HL-60/S4 (cell line): ENCODE measurements around the gene RNF141.

Experiments used
- in situ Hi-C: fragments of 300-500 bp; cut with MboI; formaldehyde crosslinking; loops from 2 replicates; pipeline ENCODE4 v1.14.3; 2022; ENCODE audit warnings: low sequenced_read_pairs

The RNF141 gene

DNA sequence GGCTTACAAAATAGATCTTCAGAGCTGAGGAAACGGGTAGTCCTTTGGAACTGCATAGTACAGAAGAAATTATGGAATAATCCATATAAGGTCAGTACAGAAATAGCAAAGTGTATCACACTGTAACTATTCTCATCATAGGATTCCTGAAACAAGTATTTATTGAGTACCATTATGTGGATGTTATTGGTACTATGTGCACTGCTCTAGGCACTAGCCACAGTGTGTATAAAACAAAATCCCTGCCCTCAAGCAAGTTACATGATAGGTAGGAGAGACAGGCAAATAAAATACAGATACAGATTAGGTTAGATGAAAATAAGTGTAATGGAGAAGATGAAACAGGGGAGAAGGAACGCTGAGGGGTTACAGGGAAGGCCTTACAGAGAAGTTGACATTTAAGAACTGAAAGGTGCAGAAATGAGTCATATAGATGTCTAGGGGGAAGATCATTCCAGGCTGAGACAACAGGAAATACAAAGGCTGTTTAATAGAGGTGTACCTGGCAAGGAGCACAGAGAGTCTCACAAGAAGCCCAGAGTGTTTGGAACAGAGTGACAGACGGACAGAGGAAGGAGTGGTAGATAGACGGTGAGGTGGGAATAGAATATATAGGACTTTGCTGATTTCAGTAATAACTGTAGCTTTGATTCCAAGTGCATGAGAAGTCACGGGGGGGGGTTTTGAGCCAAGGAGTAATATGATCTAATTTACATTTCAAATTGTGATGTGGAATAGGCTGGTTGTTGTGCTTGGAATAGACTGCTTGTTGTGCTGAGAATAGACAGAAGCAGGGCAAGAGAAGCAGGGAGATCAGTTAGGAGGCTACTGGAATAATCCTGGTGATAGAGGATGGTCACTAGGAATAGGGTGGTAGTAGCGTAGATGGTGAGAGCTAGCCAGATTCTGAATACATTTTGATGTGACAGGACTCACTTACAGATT, 13.7 kb downstream of the RNF141 start:
- in situ Hi-C loops, result no loop called here

DNA sequence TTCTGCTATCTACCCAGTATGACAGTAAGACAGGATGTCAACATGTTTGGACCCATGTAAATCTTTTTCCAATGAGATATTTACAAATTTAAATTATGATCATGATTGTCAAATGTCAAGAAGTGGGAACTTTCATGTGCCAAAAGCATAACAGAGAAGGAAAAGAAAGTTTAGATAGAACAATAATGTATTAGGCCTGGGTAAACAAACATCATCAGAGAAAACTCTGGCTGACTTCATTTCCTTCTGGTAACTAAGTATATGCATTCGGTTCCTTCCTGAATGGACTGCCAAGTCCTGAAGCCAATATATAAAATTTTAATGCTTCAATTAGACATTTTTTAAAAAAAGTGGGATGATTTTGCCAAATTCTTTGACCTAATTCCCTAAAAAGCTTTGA, 16.5 kb downstream of the RNF141 start:
- in situ Hi-C loops, result no loop called here

DNA sequence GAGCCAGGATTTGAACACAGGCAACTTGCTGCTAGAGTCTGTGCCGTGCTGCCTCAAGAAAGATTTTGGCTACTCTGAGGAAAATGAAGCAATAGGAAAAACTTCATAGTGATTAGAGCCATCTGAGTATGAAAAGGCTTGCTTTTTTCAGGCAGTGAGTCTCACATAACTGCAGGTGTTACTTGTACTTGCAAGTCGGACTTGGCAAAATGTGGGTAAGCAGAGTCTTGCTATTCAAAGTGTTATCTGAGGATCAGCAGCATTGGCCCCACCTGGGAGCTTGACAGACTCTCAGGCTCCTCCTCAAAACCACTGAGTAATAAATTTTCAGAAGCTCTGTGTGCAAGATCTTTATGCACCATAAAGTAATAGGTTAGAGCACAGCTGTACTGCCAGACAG, 18.1 kb downstream of the RNF141 start:
- in situ Hi-C loops, result no loop called here

DNA sequence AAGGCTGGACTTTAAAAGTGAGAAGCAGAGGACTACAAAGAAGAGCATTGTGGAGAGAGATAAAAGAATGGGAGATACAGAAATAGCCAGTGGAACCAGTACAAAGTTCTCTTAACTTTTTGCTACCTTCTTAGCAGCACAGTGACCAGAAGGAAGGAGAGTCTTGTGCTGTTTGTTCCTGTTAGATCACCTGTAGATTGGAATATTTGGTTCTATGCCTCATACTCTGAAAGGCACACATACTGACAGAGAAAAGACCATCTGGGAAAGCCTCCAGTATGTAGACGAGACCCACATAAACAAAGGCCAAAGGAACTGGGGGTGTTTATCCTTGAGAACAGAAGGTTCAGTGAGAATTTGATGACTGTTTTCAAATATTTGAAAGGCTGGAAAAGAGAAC, 18.7 kb downstream of the RNF141 start:
- in situ Hi-C loops, result no loop called here

DNA sequence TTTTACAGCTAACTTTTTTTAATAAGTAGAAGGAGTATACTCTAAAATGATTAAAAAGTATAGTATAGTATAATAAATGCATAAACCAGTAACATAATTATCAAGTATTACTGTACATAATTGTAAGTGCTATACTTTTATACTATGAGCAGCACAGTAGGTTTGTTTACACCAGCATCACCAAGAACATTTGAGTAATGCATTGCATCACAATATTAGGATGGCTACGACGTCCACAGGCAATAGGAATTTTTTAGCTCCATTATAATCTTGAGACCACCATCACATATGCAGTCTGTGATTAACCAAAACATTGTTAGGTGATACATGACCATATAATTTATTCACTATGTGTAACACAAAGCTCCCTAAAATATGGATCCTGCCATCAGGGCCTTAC, 20.4 kb downstream of the RNF141 start:
- in situ Hi-C loops, result no loop called here

DNA sequence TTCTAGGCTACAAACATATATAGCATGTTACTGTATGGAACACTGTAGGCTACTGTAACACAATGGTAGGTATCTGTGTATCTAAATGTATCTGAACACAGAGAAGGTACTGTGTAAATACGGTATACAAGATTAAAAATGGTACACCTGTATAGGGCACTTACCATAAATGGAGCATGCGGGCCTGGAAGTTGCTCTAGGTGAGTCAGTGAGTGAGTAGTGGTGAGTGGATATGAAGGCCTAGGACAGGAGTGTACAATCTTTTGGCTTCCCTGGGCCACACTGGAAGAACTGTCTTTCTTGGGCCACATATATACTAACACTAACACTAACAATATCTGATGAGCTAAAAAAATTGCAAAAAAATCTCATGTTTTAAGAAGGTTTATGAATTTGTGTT, 21.4 kb downstream of the RNF141 start:
- in situ Hi-C loops, result no loop called here

DNA sequence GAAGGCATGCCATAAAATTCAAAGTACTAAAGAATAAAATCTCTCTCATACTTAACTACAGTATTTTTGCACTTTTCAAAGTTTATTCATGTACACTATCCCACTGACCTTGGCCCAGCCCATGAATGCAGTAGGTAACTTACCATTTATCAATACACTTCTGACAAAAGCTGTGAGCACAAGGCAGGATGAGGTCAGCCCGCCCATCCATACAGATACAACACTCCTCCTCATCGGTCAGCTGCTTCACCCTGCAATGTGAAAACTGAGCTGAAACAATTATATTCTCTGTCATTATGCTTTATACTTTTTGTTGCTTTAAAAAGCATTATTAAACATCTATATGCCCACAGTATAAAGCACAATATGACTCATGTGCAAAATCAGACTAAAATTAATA, 22.1 kb downstream of the RNF141 start:
- in situ Hi-C loops, result no loop called here

DNA sequence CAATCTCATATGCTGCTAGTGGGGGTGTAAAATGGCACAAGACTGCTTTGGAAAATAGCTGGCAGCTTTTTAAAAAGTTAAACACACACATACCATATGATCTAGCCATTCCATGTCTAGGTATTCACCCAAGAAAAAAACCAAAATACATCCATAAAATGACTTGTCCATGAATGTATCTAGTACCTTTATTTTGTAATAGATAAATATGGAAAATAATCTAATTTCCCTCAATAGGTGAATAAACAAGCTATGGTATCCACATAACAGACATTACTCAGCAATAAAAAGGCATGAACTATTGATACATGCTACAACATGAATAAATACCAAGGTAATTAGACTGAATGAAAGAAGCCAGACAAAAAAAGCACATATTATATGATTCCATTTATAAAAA, 22.9 kb downstream of the RNF141 start:
- in situ Hi-C loops, result no loop called here

DNA sequence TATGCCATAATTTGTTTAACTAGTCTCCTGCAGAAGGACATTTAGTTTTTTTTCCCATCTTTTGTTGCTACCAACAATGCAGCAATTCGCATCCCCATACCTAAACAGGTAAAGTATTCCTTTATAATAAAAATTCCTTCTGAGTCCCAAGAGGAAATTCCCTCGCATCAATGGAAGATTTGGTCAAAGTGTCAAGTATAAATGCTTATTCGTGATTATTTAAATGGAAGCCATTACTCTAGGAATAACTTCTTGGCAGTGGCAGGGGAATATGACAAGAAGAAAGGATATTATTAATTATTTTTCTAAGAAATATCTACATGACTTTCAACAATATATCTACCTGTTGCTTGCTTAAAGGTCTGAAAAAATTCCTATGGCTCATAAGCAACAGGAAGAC, 25.6 kb downstream of the RNF141 start:
- in situ Hi-C loops, result no loop called here

DNA sequence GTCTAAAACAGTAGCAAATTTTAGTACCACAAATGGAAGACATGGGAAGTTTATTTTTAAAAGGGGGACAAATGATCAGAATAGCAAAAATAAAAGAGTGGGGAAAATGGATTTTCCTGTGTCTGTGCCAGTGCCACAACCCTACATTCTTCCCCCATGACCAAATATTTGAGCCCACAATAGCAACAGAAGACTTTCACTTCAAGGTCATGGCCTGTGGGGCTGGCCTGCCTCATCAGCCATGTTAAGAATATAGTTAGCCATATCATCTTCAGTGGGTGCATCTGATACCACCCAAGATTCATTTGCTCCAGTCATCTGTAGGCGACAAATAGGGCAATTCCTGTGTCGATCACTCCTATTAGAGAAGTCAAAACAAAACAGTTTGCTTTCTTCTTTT, 26.3 kb downstream of the RNF141 start:
- in situ Hi-C loops, result no loop called here

DNA sequence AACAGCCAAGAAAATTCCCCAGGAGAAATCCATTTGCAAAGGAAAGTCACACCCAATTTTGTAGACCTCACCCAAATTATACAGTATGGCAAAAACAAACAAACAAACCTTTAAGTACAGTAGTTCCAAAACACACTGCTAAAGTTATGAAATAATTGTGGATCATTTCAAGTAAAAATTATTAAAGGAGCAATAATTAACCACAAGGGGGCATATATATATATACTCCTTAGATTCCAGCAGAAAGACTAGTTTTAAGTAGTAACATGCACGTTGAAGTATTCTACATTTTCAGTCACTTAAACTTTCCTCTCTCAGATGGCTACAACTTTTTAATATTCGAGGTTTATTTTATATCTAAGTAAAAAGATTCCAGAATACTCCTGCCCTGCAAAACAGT, 26.8 kb downstream of the RNF141 start:
- in situ Hi-C loops, result no loop called here

DNA sequence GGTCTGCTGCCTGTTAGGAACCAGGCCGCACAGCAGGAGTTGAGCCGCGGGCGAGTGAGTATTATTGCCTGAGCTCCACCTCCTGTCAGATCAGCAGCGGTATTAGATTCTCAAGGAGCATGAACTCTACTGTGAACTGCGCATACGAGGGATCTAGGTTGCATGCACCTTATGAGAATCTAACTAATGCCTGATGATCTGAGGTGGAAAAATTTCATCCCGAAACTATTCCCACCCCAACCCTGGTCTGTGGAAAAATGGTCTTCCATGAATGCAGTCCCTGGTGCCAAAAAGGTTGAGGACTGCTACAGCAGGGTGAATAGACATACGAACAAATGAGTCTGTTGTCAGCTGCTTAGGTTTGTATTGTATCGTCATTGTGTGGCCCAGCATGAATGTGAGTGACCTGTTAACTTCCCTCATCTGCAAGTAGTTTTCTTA, 29.8 kb downstream of the RNF141 start:
- in situ Hi-C loops, result no loop called here

DNA sequence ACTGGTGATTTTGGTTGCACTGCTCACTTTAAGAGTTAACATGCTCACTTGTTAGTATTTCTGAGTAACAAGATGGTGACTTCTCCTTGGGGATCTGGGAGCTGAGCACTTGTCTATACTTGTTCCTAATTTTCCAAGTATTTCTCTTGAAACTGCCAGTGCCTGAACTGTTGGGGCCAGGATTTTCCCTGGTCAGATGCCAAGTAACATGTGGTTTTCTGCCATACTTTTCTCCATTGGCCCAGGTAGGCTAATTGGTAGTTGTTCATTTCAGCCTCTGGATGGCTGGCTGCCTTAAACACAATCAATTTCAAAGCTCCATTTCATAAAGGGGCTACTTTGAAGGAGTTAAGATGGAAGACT, 35.0 kb downstream of the RNF141 start:
- in situ Hi-C loops, result no loop called here

DNA sequence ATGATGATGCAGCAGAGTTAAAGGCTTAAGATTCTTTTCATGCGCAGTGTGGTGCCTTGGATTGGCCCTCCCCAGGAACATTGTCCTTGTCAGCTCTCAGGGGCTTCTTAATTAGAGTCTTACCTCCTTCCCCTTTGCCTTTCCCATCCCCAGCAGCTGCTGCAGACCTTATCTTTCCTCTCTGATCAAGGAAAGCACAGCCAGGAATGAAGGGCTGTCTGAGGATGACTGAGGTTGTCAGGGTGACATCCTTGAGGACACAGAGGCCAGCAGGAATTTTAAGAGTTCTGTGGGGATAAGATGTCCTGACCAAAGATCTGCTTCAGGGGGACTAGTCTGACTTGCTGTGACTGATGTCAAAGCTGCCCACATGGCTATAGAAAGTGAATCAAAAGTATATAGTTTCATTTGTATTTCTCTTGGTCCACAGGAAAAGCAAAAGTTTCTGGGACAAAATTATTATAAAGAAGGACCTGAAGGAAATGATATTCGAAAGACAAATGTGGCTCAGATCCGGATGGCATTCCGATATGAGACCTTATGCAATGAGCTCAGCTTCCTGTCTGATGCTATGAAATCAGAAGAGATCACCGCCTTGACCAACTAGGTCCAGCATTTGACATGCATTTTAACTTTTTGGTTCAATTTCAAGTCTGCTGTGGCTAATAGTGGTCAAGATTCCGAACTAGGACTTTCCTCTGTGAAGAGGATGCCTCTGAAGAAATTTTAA, 35.5 kb downstream of the RNF141 start:
- in situ Hi-C loops, result no loop called here

DNA sequence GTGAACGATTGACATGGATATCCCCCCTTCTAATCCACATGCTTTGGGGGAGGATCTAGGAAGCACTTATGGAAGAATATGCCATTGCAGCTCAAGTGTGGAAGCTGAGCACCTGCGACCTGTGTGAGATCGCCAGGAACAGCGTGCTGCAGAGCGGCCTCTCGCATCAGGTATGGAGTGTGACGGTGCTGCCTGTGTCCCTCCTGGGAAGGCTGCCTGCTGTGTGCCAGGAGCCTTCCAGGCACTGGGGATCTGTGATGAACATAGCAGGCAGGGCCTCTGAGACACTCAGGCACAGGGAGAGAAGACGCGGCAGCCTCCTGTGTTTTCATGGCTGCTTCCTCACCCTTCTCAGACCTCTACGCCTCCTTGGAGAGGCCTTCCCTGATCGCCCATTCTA, 36.5 kb downstream of the RNF141 start:
- in situ Hi-C loops, result no loop called here

DNA sequence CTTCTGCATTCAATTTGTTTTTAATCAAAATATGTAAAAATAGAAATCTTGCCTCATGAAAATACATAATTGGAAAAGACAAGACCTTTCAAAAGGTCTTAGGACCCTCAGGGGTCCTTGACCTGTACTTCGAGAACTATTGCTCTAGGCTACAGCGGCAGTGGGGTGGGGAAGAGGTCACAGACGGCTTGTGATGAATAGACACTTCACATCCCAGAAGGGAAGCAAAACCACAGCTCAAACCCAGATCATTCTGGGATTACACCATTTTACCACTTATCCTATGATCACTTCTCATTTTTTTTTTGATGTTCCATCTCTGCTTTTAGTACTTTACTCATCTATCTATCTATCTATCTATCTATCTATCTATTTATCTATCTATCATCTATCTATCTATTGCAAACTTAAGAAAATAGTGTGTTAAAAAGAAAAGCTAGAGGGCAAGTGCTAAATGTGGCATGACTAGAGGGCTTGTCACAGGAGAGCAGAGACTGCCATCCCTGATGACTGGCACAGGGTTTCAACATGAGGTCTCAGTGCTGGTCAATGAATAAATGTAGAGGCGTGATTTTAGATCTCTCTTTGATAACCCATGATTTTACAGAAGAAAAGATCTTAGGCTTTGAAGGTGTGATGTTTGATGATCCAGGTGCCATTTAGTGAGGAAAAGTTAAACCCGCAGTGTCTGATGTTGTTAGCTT, 37.1 kb downstream of the RNF141 start:
- in situ Hi-C loops, result no loop called here

DNA sequence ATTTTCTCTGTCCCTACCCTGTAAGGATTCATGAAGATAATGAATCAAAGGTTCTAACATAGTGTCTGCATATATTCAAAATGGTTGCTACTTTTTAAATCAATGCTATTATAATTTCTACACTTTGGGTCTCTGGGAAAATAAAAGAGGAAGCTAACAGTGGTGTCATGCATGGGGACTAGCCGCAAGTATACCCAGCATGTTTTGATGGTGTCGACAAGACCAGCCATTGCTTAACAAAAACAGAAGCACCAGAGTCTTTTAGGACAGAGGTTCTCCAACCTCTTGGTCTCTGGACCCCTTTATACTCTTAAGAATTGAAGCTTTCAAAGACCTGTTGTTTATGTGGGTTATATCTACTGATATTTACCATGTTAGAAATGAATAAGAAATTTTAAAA, 37.8 kb downstream of the RNF141 start:
- in situ Hi-C loops, result no loop called here

DNA sequence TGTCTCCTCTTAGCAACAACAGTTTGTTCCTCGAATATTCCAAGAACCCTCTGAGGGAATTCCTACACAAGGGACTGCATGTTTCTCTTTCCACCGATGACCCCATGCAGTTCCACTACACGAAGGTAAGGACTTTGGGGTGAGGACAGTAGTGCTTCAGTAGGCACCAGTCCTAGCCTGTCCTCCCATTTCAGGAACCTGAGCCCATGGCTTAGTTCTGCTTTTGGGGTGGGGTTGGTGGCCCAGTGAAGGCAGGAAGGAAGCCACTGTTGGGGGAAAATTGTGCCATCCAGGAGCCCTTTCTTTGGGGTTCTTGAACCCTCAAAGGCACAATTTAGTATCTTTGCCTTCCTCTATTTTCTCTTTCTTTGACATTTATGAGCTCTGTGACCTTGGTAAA, 38.2 kb downstream of the RNF141 start:
- in situ Hi-C loops, result no loop called here

DNA sequence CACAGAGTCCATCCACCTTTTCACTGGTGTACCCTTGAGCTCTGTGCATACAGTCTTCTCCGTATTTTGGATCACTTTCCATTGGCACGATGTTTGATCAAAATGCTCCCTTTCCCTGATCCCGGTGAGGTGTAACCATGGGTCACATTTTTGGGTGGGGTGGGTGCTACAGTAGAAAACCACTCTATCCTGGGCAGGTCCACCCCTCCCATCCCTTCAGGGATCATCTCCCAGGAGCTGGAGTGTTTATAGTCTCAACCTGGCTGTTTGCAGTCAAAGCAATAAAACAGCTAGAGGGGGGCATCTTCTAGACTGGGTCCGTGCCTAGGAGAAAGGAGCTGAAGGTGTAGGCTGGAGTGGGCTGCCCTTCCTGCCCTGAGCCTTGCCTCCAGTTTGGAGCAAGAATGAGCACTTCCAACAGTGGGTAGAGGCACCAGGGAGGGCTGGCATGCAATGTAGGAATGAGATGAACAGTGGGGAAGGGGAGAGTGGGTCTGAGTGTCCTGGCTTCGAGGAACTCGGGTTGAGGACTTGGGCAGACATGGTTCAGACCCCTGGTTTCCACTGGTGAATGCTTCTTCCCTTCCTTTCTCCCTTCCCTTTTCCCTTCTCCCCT, 38.8 kb downstream of the RNF141 start:
- in situ Hi-C loops, result no loop called here

DNA sequence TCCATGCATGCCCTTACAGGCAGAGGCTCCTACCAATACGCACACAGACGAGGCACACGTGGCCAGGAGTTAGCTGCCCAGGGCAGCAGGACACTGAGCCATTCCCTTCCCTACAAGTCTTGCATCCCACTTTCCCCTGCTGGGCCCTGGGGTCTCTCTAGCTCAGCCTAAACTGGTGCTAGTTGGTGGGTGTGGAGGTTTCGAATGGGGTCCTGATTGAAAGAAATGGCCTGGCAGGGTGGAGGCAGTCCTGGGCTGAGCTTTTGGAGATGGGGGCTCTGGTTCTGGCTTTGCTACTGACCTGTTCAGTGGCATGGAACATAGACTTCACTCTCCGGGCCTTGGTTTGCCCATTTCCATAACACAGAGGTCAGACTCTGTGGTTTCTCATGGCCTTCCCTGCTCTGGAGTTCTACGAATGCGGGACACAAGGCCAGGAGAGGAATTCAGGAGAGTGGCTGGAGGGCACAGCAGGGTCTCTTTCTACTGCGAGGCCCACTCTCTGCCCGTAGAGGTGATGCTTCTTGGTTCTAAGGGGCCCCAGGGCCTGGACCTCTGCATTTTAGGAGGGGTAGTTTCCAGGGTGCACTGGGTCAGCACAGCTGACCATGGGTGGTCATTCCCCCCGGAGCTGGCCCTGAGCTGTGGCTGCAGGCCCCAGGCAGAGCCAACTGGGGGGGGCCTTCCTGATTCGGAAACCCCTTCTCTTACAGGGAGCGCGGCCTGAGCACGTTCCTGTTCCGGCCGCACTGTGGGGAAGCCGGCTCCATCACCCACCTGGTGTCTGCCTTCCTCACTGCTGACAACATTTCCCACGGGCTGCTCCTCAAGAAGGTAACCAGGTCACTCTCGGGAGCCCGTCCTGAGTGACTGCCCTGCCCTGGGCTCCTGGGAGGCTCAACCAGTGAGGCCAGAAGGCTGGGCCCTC, 40.0 kb downstream of the RNF141 start:
- in situ Hi-C loops, result no loop called here
